Adrenal gland (tissue), 5 donors: Measurements from ENCODE around the gene CCDC27.

ENCODE experiments used
- CTCF ChIP-seq, 6 experiments: fragments of 450-650 bp in 4 of 6; fragments of 200-600 bp in 2 of 6; sonication (generic) in 1 of 6; IDR thresholded peaks; 1 replicate in 5 of 6; 2 replicates in 1 of 6; pipeline versions ENCODE4 v1.5.1 to v1.8.0; 2016 to 2021; ENCODE audit warnings: antibody characterized with exemption in 6 of 6, mild to moderate bottlenecking in 2 of 6, moderate library complexity in 1 of 6
- POLR2A ChIP-seq, 2 donors: fragments of 450-650 bp; IDR thresholded peaks; one replicate each; pipeline ENCODE4 v1.6.1; 2017; ENCODE audit warnings: antibody characterized with exemption in 2 of 2, mild to moderate bottlenecking in 2 of 2, moderate library complexity in 1 of 2
- donor health status: DM: no; HTN: no; CAD: no.

- TF ChIP-seq CTCF (IDR thresholded peaks at IDR 0.05) (no peak), POLR2A (IDR thresholded peaks at IDR 0.05) (no peak)
Measured at GRCh38 chr1:3717041-3717714, 35.1 kb upstream of the CCDC27 start.
